PC-9 (cell line): ENCODE data around the gene GMIP. TPM values are rescaled to one million over a fixed set of nuclear protein-coding genes. Genes with fewer than 3 reads are reported as not detected.

ENCODE experiments used
- BruUV-seq: library from RNA; stranded (reverse); fragments of 400-500 nt; replicated peaks from 2 replicates; lab custom pipeline; 2021; lab: Mats Ljungman, UMichigan
- CTCF ChIA-PET: fragments of 300-600 bp; sonication (Branson Sonifier 250); formaldehyde crosslinking; loops from one replicate; lab custom pipeline; 2022; ENCODE audit warnings: antibody characterized with exemption; lab: Charles Lee
- POLR2A ChIA-PET: fragments of 300-600 bp; sonication (Branson Sonifier 250); formaldehyde crosslinking; loops from one replicate; lab custom pipeline; 2022; ENCODE audit warnings: antibody characterized with exemption; ENCODE audit not compliant: unreplicated experiment; lab: Charles Lee
- DNase-seq, 2 experiments: peaks; one replicate each; pipeline versions ENCODE4 v3.0.0 to v3.0.0-alpha.2; 2015 to 2022; ENCODE audit warnings: mixed read lengths in 1 of 2
- H2AFZ ChIP-seq: fragments of 200-600 bp; sonication (generic); 2 replicates; pipeline ENCODE4 v1.8.1; 2017; ENCODE audit warnings: antibody characterized with exemption
- H3F3A ChIP-seq: fragments of 200-600 bp; sonication (generic); 2 replicates; pipeline ENCODE4 v1.8.1; 2017; ENCODE audit warnings: antibody characterized with exemption, mild to moderate bottlenecking, low read depth; ENCODE audit not compliant: insufficient read depth
- H3K27ac ChIP-seq: fragments of 200-600 bp; sonication (generic); 2 replicates; pipeline ENCODE4 v1.6.1; 2016; ENCODE audit warnings: mixed run types
- H3K27me3 ChIP-seq: fragments of 200-600 bp; sonication (generic); 2 replicates; pipeline ENCODE4 v1.6.1; 2016; ENCODE audit warnings: low read depth, mixed run types; ENCODE audit not compliant: insufficient read depth
- H3K36me3 ChIP-seq: fragments of 200-600 bp; sonication (generic); 2 replicates; pipeline ENCODE4 v1.6.1; 2016; ENCODE audit warnings: low read depth, mixed run types
- H3K4me1 ChIP-seq: fragments of 200-600 bp; sonication (generic); replicated peaks from 2 replicates; pipeline ENCODE4 v1.6.1; 2016; ENCODE audit warnings: mixed run types; ENCODE audit not compliant: insufficient read depth
- H3K4me2 ChIP-seq: fragments of 200-600 bp; sonication (generic); 2 replicates; pipeline ENCODE4 v1.6.1; 2017; ENCODE audit warnings: mixed run types
- H3K4me3 ChIP-seq: fragments of 200-600 bp; sonication (generic); 2 replicates; pipeline ENCODE4 v1.6.1; 2016; ENCODE audit warnings: mixed run types
- H3K79me2 ChIP-seq: fragments of 200-600 bp; sonication (generic); 2 replicates; pipeline ENCODE4 v1.6.1; 2017; ENCODE audit warnings: low read depth, mixed run types
- H3K9me2 ChIP-seq: fragments of 200-600 bp; sonication (generic); 2 replicates; pipeline ENCODE4 v1.8.1; 2017; ENCODE audit warnings: mild to moderate bottlenecking; ENCODE audit not compliant: insufficient read depth
- H3K9me3 ChIP-seq: fragments of 200-600 bp; sonication (generic); 2 replicates; pipeline ENCODE4 v1.8.1; 2016; ENCODE audit warnings: low read depth; ENCODE audit not compliant: insufficient read depth
- H4K20me1 ChIP-seq: fragments of 200-600 bp; sonication (generic); 2 replicates; pipeline ENCODE4 v1.8.1; 2017; ENCODE audit not compliant: insufficient read depth
- EZH2 ChIP-seq: fragments of 200-600 bp; sonication (generic); IDR thresholded peaks from 2 replicates; pipeline ENCODE4 v1.8.0; 2017; ENCODE audit warnings: antibody characterized with exemption, low read depth
- intact Hi-C: fragments of 100-400 bp; cut with micrococcal nuclease; formaldehyde crosslinking; loops from one replicate; pipeline ENCODE4 v1.10.0; 2022; ENCODE audit not compliant: unreplicated experiment
- total RNA-seq: library from RNA; stranded (reverse); gene quantifications from 2 replicates; pipeline ENCODE4 v1.2.3, GENCODE V29; 2021
- TF ChIP-seq, protein P1 (sequence below): fragments of 200-600 bp; sonication (generic); conservative IDR thresholded peaks from 2 replicates; pipeline ENCODE4 v1.6.1; 2017; ENCODE audit warnings: mixed run types, antibody characterized with exemption, mild to moderate bottlenecking, moderate library complexity

The GMIP gene
- total RNA-seq, 1 experiment from 2014 or later: 15.4 TPM

DNA sequence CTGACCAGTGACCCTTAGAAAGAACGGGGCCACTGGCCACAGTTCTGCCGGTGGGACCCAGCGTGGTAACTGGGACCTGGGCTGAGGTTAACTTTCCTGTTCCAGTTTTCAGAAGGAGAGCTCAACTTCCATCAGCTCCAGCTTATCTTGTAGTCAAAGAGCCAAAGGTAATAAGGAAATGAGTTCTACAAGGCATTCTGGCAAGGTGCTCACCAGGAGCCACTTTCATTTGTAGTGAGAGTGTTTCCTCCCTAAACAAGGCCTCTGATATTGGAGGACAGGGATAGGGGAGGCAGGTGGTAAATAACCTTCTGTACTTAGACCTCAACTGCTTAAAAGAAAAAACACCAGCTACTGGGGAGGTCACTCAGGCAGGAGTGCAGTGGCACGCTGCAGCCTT lies 63.0 kb downstream of the GMIP start:
- Histone ChIP-seq H3F3A (peaks cover 5% of the 10 kb centered on the region; the same call in 1 of the 2 replicates), H3K36me3 (no peaks in the 10 kb centered on the region), H4K20me1 (no peaks in the 10 kb centered on the region), H3K4me2 (no peak overlapping the region), H3K4me1 (peaks cover 7% of the 10 kb centered on the region), H3K9me3 (no peaks in the 10 kb centered on the region), H3K9me2 (no peaks in the 10 kb centered on the region), H3K4me3 (no peak overlapping the region), H3K79me2 (no peaks in the 10 kb centered on the region), H3K27me3 (no peaks in the 10 kb centered on the region), H3K27ac (no peak overlapping the region), H2AFZ (no peak overlapping the region)
- no peak for DNase-seq
- intact Hi-C loops: no loop called here
- POLR2A ChIA-PET: no interaction called here
- no TSS peak for BruUV-seq
- CTCF ChIA-PET: no interaction called here
- TF ChIP-seq, protein P1, sequence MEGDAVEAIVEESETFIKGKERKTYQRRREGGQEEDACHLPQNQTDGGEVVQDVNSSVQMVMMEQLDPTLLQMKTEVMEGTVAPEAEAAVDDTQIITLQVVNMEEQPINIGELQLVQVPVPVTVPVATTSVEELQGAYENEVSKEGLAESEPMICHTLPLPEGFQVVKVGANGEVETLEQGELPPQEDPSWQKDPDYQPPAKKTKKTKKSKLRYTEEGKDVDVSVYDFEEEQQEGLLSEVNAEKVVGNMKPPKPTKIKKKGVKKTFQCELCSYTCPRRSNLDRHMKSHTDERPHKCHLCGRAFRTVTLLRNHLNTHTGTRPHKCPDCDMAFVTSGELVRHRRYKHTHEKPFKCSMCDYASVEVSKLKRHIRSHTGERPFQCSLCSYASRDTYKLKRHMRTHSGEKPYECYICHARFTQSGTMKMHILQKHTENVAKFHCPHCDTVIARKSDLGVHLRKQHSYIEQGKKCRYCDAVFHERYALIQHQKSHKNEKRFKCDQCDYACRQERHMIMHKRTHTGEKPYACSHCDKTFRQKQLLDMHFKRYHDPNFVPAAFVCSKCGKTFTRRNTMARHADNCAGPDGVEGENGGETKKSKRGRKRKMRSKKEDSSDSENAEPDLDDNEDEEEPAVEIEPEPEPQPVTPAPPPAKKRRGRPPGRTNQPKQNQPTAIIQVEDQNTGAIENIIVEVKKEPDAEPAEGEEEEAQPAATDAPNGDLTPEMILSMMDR: no peak
- no peak for TF ChIP-seq EZH2

- intact Hi-C loops: no loop called here
- CTCF ChIA-PET: no interaction called here
- H3K36me3 ChIP-seq: no peaks in the 10 kb centered on the region
Measured at GRCh38 chr19:19579533-19580361, 63.7 kb downstream of the GMIP start.

More at GRCh38 chr19:19579533-19580361, 63.7 kb downstream of the GMIP start:
- peaks cover 7% of the 10 kb centered on the region for H3K4me1 ChIP-seq
- no TSS peak for BruUV-seq
- POLR2A ChIA-PET: no interaction called here
- H4K20me1 ChIP-seq: no peaks in the 10 kb centered on the region
- no peak overlapping the region for H3K4me3 ChIP-seq
- H3F3A ChIP-seq: peaks cover 7% of the 10 kb centered on the region; the same call in 1 of the 2 replicates
- no peak overlapping the region for H2AFZ ChIP-seq
- no peak for TF ChIP-seq EZH2
- TF ChIP-seq, protein P1: no peak
- H3K9me2 ChIP-seq: no peaks in the 10 kb centered on the region
- no peak overlapping the region for H3K27ac ChIP-seq
- no peak for DNase-seq
- no peak overlapping the region for H3K4me2 ChIP-seq
- no peaks in the 10 kb centered on the region for H3K27me3 ChIP-seq
- H3K79me2 ChIP-seq: no peaks in the 10 kb centered on the region
- no peaks in the 10 kb centered on the region for H3K9me3 ChIP-seq

Other genes starting within 250 kb of the GMIP start
- gene GATAD2A, start 238.0 kb downstream of the GMIP start, total RNA-seq: 97.8 and 129 TPM in 2 replicates
- 2.0 and 3.3 TPM in 2 replicates for gene TSSK6, start 128.1 kb downstream of the GMIP start, total RNA-seq
- gene NDUFA13, start 127.4 kb downstream of the GMIP start, total RNA-seq: 203 and 309 TPM in 2 replicates
- 18.5 and 21.9 TPM in 2 replicates for gene YJEFN3, start 114.7 kb downstream of the GMIP start, total RNA-seq
- gene CILP2, start 105.4 kb downstream of the GMIP start, total RNA-seq: 1.1 and 2.5 TPM in 2 replicates
- 5.7 and 7.4 TPM in 2 replicates for gene PBX4, start 25.0 kb downstream of the GMIP start, total RNA-seq
- 27.4 and 29.2 TPM in 2 replicates for gene LPAR2, start 15.4 kb downstream of the GMIP start, total RNA-seq
- gene ATP13A1, start 20.0 kb upstream of the GMIP start, total RNA-seq: 41.1 and 59.7 TPM in 2 replicates
- gene ZNF101, start 25.2 kb upstream of the GMIP start, total RNA-seq: 6.2 and 9.3 TPM in 2 replicates
- gene ZNF14, start 89.5 kb upstream of the GMIP start, total RNA-seq: 2.8 and 3.0 TPM in 2 replicates
- gene ZNF506, start 178.1 kb upstream of the GMIP start, total RNA-seq: 12.6 and 13.1 TPM in 2 replicates
- gene ZNF253, start 222.2 kb upstream of the GMIP start, total RNA-seq: 4.2 and 5.1 TPM in 2 replicates